HG03342 (cell line): ENCODE measurements around the gene FAM20B.

Source experiments
- ATAC-seq: cut with Tn5 transposase; IDR thresholded peaks from one replicate; pipeline ENCODE4 v1.9.1; 2021; ENCODE audit warnings: mild to moderate bottlenecking, moderate library complexity; ENCODE audit not compliant: unreplicated experiment

Gene FAM20B

DNA sequence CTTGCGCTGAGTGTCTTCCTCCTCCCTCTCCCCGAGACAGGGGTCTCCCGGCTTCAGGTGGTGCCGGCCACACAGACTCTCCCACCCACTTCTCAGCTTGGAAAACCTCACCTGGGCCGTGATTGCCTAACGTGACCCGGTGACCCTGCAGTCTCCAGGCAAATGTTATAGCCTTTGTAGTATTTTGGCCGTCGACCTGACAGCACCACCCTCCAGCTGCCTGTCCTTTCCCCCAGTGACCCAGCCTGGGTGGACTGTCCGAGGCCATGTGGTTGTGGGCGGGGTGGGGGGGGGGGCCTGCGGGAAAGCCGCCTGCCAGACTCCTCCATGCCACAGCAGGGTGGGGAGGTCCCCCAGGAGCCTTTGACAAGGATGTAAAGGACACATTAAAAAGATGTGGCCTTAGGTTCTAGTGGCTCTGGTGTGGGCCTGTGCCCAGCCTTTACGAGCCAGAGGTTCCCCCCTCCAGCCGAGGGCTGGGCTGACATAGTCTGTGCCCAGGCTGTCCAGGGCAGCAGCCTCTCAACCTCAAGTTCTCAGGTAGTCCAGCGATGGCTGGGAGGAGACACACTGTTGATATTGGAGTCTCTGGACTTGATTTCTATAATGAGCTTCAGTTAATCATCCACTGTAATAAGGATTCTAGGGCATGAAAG, 64.3 kb downstream of the FAM20B start:
- no peak for ATAC-seq

GRCh38 chr1:179090522-179090921, 64.8 kb downstream of the FAM20B start:
- ATAC-seq, result no peak

DNA sequence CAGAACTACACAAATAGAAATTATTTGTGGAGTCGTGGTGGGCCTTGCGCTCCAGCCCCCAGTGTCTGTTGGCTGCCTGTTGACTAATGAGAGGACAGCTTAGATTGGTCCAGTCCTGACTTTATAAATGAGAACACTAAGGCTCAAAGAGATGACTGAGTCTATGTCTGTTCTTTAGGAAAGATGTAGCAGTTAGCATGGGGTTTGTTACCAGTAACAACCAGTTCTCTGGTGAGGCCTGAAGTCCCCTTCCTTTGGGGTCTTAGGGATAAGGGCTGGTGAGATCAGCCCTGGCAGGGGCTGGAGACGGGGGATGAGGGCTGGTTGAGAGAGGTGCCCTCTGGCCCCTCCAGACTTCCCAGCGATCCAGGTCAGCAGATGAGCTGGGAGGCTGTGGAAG, 65.2 kb downstream of the FAM20B start:
- ATAC-seq, result no peak

DNA sequence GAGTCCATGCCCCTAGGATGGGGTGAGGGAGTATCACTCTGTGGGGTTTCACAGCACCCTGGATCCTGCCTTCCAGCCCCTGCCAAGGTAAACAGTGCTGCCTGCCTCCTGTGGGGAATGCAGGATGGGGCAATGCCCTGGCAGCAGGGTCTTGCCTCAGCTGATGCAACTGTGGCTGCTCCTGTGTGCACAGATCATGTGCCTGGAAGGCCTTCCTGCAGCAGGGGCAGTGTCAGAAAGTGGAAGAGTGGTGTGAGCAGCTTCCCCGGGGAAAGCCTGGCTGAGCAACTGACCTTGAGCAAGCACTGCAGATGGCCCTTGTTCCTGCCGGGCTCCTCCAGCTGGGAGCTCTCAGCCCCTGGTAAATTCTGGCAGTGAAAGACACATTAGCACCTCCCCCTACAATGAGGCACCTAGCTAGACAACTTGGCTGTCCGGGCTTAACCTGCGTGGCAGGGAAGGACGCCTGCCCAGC, 66.0 kb downstream of the FAM20B start:
- no peak for ATAC-seq

DNA sequence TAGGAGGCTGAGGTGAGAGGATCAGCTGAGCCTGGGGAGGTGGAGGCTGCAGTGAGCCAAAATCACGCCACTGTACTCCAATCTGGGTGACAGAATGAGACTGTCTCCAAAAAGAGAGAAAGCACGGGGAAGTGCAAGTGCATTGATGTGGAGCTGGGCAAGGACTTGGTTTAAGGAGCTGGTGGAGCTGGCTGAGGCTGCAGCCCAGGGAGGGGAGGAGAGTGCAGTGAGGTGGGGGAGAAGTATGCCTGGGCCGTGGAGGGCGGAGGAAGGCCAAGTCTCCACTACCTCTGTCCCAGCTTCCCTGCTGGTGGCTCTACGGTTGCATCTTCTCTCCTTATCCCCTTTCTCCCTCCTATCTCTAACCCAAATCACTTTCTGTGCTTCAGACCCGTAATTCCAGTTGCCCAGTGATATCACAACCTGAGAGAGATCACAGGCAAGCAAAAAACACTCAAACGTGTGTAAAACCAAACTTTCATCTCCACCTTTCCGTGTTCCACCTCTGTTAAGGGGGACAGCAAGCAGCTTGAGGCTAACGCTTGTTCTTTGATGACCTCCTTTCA, 67.3 kb downstream of the FAM20B start:
- ATAC-seq, result no peak

DNA sequence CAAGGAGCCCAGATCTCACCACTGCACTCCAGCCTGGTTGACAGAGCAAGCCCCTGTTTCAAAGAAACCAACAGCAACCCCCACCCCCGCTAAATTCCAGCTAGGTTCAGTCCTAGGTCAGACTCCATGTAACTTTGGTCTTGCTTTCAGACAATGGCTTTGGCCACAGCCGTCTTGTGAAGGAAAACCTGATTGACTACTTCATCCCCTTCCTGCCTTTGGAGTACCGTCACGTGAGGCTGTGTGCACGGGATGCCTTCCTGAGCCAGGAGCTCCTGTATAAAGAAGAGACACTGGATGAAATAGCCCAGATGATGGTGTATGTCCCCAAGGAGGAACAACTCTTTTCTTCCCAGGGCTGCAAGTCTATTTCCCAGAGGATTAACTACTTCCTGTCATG, 69.1 kb downstream of the FAM20B start:
- ATAC-seq, result no peak

DNA sequence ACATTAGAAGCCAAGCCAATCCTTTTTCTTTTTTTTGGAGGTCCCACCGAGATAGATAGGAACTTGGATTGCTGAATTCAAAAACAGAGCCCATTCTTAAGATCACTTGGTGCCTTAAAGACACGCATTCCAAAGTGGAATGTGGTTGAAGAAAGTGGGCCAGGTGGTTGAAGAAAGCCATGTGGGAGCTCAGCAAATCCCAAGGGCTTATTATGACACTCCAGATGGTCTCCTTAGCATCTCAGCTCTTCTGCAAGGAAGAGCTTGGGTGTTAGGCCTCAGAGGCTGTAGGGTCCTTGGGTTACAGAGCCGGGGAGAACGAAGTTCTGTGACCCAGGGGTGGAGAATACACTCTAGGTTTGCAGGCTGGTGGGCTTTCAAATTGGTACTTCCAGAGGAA, 69.7 kb downstream of the FAM20B start:
- ATAC-seq, result no peak

GRCh38 chr1:179095924-179096323, 70.2 kb downstream of the FAM20B start:
- ATAC-seq, result no peak

GRCh38 chr1:179099891-179100290, 74.2 kb downstream of the FAM20B start:
- ATAC-seq, result no peak

DNA sequence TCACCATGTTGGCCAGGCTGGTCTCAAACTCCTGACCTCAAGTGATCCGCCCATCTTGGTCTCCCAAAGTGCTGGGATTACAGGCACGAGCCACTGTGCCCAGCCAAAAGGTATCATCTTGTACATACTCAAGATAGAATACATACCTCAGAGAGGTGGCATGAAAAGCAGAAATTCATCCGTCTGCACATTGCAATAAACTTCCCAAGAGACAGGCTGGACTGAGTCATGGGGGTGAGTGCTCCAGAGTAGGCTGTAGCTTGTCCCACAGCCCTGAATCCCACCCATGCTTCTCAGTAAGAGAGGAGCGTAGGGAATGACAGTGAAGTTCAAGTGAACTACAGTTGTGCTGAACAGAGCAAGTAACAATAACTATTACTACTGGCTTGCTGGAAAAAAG, 75.9 kb downstream of the FAM20B start:
- no peak for ATAC-seq

- no peak for ATAC-seq
Measured at GRCh38 chr1:179103999-179104398, 78.3 kb downstream of the FAM20B start.

- ATAC-seq, result no peak
Measured at GRCh38 chr1:179104611-179105250, 79.0 kb downstream of the FAM20B start.

GRCh38 chr1:179105393-179105792, 79.7 kb downstream of the FAM20B start:
- ATAC-seq, result no peak

- no peak for ATAC-seq
Measured at GRCh38 chr1:179107706-179108629, 82.3 kb downstream of the FAM20B start.

GRCh38 chr1:179108644-179109043, 83.0 kb downstream of the FAM20B start:
- ATAC-seq, result no peak

GRCh38 chr1:179115181-179115580, 89.5 kb downstream of the FAM20B start:
- ATAC-seq, result no peak

DNA sequence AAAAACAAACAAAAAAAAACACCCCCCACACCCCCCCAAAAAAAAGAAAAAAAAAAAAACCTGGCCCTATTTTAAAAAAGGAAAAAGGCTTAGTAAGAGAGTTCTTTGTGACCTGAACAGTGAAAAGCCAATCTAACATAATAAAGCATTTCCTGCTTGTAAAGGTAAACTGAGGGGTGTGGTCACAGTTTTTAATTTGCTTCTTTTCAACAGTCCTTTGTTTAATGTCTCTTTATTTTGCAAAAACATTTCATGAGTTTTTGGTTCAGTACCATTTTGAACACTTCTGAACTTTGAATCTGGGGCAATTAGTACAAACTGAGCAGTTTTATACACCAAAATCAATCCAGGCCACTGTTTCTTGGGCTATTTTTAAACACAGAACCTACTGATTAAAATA, 93.8 kb downstream of the FAM20B start:
- no peak for ATAC-seq

DNA sequence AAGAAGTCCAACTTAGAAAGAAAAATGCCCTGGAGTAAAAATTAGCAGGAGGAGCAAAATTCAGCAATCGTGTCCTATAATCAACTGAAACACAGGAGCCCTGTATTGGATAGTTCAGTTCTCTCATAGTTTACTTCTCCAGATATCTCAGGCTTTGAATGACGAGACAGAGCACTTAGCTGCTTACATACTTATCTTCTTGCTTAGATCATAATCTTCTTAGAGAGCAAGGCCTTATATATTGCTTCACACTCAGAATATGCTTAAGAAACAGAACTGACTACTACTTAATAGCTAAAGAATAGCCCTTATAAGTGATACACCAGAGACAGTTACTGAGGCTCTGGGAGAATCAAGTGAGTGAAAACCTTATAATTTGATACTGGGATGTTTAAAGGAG, 95.0 kb downstream of the FAM20B start:
- no peak for ATAC-seq

GRCh38 chr1:179121159-179121938, 95.7 kb downstream of the FAM20B start:
- no peak for ATAC-seq

- ATAC-seq, result no peak
Measured at GRCh38 chr1:179124873-179125272, 99.2 kb downstream of the FAM20B start.
